ENCODE data around the gene ZNF474.

DNA sequence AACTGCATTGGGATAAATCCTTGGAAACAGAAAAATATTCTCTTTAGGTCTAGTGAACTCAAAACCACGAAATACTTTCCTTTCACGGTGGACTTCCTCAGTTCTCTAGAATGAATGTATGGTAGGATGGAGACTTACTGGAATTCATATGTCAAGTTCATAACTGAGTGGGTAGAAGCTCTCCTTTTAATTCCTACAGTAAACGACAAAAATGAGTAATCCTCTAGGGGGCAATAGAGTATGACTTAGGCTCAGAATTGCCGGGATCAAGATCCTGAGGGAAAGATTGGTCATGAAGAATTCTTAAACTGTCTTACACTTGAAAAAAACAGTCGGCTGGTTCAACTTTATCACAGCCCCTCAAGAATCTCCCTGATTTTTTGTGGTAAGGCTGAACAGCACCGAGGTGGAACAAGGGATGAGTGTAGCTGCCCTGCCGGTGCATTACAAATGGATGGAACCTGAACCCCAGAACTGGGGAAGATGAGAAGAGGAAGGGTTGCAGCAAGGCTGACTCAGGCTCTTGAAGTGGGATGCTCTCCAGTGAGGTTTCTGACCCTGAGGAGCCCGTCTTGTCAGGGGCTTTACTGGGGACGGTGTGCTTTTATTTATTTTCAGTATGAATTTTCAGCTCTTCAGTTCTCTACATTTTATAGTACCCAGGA, 37.3 kb upstream of the ZNF474 start:
- TF ChIP-seq, protein P1, sequence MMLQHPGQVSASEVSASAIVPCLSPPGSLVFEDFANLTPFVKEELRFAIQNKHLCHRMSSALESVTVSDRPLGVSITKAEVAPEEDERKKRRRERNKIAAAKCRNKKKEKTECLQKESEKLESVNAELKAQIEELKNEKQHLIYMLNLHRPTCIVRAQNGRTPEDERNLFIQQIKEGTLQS (CRISPR knock-in tag; conservative IDR thresholded peaks at IDR 0.05), result no peak
- TF ChIP-seq, protein P2, sequence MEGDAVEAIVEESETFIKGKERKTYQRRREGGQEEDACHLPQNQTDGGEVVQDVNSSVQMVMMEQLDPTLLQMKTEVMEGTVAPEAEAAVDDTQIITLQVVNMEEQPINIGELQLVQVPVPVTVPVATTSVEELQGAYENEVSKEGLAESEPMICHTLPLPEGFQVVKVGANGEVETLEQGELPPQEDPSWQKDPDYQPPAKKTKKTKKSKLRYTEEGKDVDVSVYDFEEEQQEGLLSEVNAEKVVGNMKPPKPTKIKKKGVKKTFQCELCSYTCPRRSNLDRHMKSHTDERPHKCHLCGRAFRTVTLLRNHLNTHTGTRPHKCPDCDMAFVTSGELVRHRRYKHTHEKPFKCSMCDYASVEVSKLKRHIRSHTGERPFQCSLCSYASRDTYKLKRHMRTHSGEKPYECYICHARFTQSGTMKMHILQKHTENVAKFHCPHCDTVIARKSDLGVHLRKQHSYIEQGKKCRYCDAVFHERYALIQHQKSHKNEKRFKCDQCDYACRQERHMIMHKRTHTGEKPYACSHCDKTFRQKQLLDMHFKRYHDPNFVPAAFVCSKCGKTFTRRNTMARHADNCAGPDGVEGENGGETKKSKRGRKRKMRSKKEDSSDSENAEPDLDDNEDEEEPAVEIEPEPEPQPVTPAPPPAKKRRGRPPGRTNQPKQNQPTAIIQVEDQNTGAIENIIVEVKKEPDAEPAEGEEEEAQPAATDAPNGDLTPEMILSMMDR (IDR thresholded peaks at IDR 0.05), result peak; percentile 30; the same call in 1 of the 2 replicates
- TF ChIP-seq, protein P3, sequence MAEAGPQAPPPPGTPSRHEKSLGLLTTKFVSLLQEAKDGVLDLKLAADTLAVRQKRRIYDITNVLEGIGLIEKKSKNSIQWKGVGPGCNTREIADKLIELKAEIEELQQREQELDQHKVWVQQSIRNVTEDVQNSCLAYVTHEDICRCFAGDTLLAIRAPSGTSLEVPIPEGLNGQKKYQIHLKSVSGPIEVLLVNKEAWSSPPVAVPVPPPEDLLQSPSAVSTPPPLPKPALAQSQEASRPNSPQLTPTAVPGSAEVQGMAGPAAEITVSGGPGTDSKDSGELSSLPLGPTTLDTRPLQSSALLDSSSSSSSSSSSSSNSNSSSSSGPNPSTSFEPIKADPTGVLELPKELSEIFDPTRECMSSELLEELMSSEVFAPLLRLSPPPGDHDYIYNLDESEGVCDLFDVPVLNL (CRISPR knock-in tag; IDR thresholded peaks at IDR 0.05; ENCODE audit: borderline replicate concordance, low read depth), result no peak

Data from WTC11 (cell line).